ENCODE measurements around the gene PSMD4.

Gene PSMD4

DNA sequence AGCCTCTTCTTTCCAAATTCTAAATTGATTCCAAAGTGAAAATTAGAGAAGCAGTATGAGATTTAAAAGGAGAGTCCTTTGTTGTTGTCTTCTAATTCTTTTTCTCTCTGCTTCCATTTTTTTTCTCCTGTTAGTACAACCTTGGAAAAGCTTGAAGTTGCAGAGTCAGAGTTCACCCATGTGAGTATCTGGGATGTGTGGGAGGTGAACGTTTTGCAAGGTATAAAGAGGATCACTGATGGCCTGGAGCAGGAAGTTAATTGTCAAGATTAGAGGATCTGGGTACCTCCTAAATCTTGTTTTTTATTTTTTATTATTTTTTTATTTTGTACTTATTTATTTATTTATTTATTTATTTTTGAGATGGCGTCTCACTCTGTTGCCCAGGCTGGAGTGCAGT lies 7.7 kb upstream of the PSMD4 start:
- H3K9ac ChIP-seq (ENCODE audit: low read length) = no peak overlapping the region
- no peak overlapping the region for H2AFZ ChIP-seq (ENCODE audit: low read depth, low read length, severe bottlenecking)
- H3K36me3 ChIP-seq (ENCODE audit: low read length) = peaks cover 14% of the 10 kb centered on the region
- H3K9me3 ChIP-seq (ENCODE audit: insufficient read depth, low read length) = no peaks in the 10 kb centered on the region
- no peak overlapping the region for H3K4me3 ChIP-seq (ENCODE audit: insufficient read depth, low read length, poor library complexity, severe bottlenecking)
- no peaks in the 10 kb centered on the region for H3K79me2 ChIP-seq (ENCODE audit: insufficient read depth, low read length)
- TF ChIP-seq EZH2phosphoT487 (conservative IDR thresholded peaks at IDR 0.05; ENCODE audit: low read length) = no peak
- TF ChIP-seq, protein P1, sequence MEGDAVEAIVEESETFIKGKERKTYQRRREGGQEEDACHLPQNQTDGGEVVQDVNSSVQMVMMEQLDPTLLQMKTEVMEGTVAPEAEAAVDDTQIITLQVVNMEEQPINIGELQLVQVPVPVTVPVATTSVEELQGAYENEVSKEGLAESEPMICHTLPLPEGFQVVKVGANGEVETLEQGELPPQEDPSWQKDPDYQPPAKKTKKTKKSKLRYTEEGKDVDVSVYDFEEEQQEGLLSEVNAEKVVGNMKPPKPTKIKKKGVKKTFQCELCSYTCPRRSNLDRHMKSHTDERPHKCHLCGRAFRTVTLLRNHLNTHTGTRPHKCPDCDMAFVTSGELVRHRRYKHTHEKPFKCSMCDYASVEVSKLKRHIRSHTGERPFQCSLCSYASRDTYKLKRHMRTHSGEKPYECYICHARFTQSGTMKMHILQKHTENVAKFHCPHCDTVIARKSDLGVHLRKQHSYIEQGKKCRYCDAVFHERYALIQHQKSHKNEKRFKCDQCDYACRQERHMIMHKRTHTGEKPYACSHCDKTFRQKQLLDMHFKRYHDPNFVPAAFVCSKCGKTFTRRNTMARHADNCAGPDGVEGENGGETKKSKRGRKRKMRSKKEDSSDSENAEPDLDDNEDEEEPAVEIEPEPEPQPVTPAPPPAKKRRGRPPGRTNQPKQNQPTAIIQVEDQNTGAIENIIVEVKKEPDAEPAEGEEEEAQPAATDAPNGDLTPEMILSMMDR (IDR thresholded peaks at IDR 0.05; ENCODE audit: insufficient read depth, low read length, poor library complexity, severe bottlenecking) = no peak
- H3K27me3 ChIP-seq (ENCODE audit: low read length) = no peaks in the 10 kb centered on the region
- no peaks in the 10 kb centered on the region for H3K9me2 ChIP-seq (replicated peaks; ENCODE audit: insufficient read depth, low read length)
- H4K20me1 ChIP-seq (ENCODE audit: low read depth, low read length) = no peaks in the 10 kb centered on the region
- H3K4me2 ChIP-seq (ENCODE audit: low read depth, low read length, poor library complexity, severe bottlenecking) = no peak overlapping the region
- H3F3A ChIP-seq (ENCODE audit: insufficient read depth) = peaks cover 24% of the 10 kb centered on the region; the same call in 1 of the 2 replicates
- H3K27ac ChIP-seq (ENCODE audit: low read depth, low read length) = no peak overlapping the region

GRCh38 chr1:151251656-151252470 lies 2.7 kb upstream of the PSMD4 start:
- no peak overlapping the region for H3K27ac ChIP-seq (ENCODE audit: low read depth, low read length)
- H3K79me2 ChIP-seq (ENCODE audit: insufficient read depth, low read length) = peaks cover 19% of the 10 kb centered on the region
- H3K4me3 ChIP-seq (ENCODE audit: insufficient read depth, low read length, poor library complexity, severe bottlenecking) = no peak overlapping the region
- H3F3A ChIP-seq (ENCODE audit: insufficient read depth) = peaks cover 38% of the 10 kb centered on the region; the same call in 1 of the 2 replicates
- H3K36me3 ChIP-seq (ENCODE audit: low read length) = no peaks in the 10 kb centered on the region
- H4K20me1 ChIP-seq (ENCODE audit: low read depth, low read length) = no peaks in the 10 kb centered on the region
- H3K4me2 ChIP-seq (ENCODE audit: low read depth, low read length, poor library complexity, severe bottlenecking) = no peak overlapping the region
- TF ChIP-seq, protein P1 (IDR thresholded peaks at IDR 0.05; ENCODE audit: insufficient read depth, low read length, poor library complexity, severe bottlenecking) = peak; percentile 90
- no peak for TF ChIP-seq EZH2phosphoT487 (conservative IDR thresholded peaks at IDR 0.05; ENCODE audit: low read length)
- H3K9ac ChIP-seq (ENCODE audit: low read length) = no peak overlapping the region
- H2AFZ ChIP-seq (ENCODE audit: low read depth, low read length, severe bottlenecking) = no peak overlapping the region
- no peaks in the 10 kb centered on the region for H3K9me3 ChIP-seq (ENCODE audit: insufficient read depth, low read length)
- H3K9me2 ChIP-seq (replicated peaks; ENCODE audit: insufficient read depth, low read length) = no peaks in the 10 kb centered on the region
- H3K27me3 ChIP-seq (ENCODE audit: low read length) = no peaks in the 10 kb centered on the region

GRCh38 chr1:151255381-151255780 lies 847 bp downstream of the PSMD4 start:
- TF ChIP-seq, protein P1 (IDR thresholded peaks at IDR 0.05; ENCODE audit: insufficient read depth, low read length, poor library complexity, severe bottlenecking) = no peak
- TF ChIP-seq EZH2phosphoT487 (conservative IDR thresholded peaks at IDR 0.05; ENCODE audit: low read length) = no peak
- peak overlapping the region; percentile 80 for H3K9ac ChIP-seq (ENCODE audit: low read length)
- no peaks in the 10 kb centered on the region for H3K27me3 ChIP-seq (ENCODE audit: low read length)
- peaks cover 23% of the 10 kb centered on the region; the same call in 1 of the 2 replicates for H3F3A ChIP-seq (ENCODE audit: insufficient read depth)
- H3K36me3 ChIP-seq (ENCODE audit: low read length) = no peaks in the 10 kb centered on the region
- peak overlapping the region; percentile 87 for H2AFZ ChIP-seq (ENCODE audit: low read depth, low read length, severe bottlenecking)
- peak overlapping the region; percentile 74 for H3K4me2 ChIP-seq (ENCODE audit: low read depth, low read length, poor library complexity, severe bottlenecking)
- H3K9me2 ChIP-seq (replicated peaks; ENCODE audit: insufficient read depth, low read length) = no peaks in the 10 kb centered on the region
- H3K27ac ChIP-seq (ENCODE audit: low read depth, low read length) = peak overlapping the region; percentile 11; the same call in 1 of the 2 replicates
- H3K4me3 ChIP-seq (ENCODE audit: insufficient read depth, low read length, poor library complexity, severe bottlenecking) = peak overlapping the region; percentile 90
- no peaks in the 10 kb centered on the region for H3K9me3 ChIP-seq (ENCODE audit: insufficient read depth, low read length)
- H4K20me1 ChIP-seq (ENCODE audit: low read depth, low read length) = no peaks in the 10 kb centered on the region
- peaks cover 54% of the 10 kb centered on the region for H3K79me2 ChIP-seq (ENCODE audit: insufficient read depth, low read length)

All from SU-DHL-6 (cell line).